Measurements from ENCODE around the gene TXNDC2.
"Not testable (repeated sequence)": the region's sequence is repeated elsewhere in the genome, so short reads cannot be mapped to it uniquely, and the experiment has no call there.

The TXNDC2 gene

GRCh38 chr18:9884532-9885140 is 1.1 kb upstream of the TXNDC2 start:
- no peak for DNase-seq (ENCODE audit: low spot score)

- no peak for DNase-seq (ENCODE audit: low spot score)
Observed at GRCh38 chr18:9886005-9886348, 204 bp downstream of the TXNDC2 start.

DNA sequence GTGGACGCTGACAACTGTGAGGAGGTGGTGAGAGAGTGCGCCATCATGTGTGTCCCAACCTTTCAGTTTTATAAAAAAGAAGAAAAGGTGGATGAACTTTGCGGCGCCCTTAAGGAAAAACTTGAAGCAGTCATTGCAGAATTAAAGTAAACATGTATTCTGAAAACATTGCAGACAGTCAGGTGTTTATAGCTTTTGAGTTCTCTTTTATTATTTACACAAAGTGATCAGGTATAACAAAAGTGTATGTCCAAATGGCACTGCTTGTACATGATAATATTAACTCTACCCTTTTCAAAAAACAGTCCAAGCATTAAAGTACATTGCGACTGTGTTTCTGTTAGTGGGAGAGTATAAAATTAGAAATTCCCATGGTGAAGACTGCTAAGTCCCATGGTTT is 2.2 kb downstream of the TXNDC2 start:
- DNase-seq (ENCODE audit: low spot score) = no peak

DNA sequence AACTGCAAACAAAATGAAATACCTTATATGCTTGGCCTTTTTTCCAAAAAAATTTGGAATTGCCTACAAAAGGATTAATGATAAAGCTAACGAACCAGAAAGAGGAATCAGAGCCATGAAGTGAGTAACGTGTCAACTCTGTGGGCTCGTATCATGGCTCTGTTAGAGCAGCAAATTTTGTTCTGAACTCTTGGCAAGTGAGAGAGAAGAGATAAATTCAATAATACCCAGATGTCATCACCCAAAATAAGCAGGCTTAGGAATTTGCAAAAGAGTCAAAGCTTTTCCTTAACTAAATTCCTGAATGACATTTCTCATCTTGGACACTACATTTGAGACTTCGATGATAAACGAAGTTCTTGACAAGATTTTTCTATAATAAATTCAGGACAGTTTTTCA is 4.4 kb downstream of the TXNDC2 start:
- no peak for DNase-seq (ENCODE audit: low spot score)

- DNase-seq (ENCODE audit: low spot score) = no peak
Observed at GRCh38 chr18:9890957-9891356, 5.2 kb downstream of the TXNDC2 start.

- DNase-seq (ENCODE audit: low spot score) = not testable (repeated sequence)
Observed at GRCh38 chr18:9891515-9891914, 5.7 kb downstream of the TXNDC2 start.

- DNase-seq (ENCODE audit: low spot score) = no peak
Observed at GRCh38 chr18:9894454-9895068, 8.8 kb downstream of the TXNDC2 start.

DNA sequence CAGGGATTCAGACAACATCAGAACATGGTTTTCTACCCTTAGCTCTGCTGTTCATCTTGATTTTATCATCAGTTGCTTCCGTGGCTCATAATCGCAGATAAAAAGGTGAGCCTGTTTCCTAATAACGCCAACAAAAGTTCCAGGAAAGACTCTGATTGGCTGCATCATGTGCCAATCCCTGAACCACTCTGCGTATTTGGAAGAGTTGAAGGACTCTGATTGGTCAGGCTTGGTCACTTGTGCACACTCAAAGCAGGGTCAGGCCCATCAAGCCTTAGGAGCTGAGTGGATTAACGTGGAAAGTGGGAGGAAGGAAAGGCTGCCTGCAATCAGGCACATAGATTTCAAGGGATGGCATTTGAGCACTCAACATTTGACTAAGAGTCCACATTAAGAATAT is 11.4 kb downstream of the TXNDC2 start:
- no peak for DNase-seq (ENCODE audit: low spot score)

DNA sequence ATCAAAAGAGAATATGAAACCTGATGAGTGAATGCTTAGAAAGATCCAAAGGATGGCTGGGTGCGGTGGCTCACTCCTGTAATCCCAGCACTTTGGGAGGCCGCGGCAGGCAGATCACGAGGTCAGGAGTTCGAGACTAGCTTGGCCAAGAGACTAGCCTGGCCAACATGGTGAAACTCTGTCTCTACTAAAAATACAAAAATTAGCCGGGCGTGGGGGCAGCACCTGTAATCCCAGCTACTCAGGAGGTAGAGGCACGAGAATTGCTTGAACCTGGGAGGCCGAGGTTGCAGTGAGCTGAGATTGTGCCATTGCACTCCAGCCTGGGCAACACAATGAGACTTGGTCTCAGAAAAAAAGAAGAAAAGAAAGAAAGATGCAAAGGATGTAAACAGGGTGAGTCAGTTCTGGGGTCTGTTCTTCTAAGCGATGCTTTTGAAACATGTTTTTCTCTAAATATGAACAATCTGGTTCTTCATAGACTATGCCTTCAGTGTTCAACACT is 12.1 kb downstream of the TXNDC2 start:
- not testable (repeated sequence) for DNase-seq (ENCODE audit: low spot score)

DNA sequence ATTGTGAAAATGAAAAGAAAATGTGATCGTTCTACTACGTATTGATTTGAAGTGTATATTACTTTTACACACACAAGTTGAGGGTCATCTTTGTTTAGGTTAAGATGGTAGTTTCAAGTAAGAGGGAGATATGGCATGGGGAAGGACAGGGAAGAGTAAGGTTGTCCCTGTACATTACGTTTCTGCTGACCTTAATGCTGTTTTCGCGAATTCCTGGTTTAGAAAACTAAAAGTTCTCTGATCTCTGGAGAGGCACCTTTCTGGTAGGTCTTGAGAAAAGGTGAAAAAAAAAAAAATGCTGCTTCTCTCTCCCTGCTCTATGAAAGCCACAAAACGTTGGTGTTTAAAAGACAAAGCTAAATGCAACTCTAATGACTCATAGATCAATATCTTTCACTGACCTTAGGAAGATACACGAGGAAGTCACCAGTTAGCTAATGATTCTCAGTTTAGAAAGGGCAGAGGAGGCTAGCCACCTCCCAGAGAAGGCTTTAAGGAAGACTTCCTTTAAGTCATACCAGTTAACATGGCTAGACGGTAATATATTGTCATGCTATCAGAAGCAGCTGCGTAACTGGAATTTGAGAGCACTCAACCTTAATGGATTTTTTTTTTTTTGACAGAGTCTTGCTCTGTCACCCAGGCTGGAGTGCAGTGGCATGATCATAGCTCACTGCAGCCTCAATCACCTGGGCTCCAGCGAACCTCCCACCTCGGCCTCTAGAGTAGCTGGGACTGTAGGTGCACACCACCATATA is 13.2 kb downstream of the TXNDC2 start:
- no peak for DNase-seq (ENCODE audit: low spot score)

DNA sequence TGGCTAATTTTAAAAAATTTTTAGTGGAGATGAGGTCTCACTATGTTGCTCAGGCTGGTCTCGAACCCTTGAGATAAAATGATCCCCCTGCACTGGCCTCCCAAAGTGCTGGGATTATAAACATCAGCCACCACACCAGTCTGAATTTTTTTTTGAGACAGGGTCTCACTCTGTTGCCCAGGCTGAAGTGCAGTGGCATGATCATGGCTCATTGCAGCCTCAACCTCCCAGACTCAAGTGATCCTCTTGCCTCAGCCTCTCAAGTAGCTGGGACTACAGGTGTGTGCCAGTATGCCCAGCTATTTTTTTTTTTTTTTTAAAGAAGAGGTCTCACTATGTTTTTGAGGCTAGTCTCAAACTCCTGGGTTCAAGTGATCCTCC is 13.8 kb downstream of the TXNDC2 start:
- not testable (repeated sequence) for DNase-seq (ENCODE audit: low spot score)

DNA sequence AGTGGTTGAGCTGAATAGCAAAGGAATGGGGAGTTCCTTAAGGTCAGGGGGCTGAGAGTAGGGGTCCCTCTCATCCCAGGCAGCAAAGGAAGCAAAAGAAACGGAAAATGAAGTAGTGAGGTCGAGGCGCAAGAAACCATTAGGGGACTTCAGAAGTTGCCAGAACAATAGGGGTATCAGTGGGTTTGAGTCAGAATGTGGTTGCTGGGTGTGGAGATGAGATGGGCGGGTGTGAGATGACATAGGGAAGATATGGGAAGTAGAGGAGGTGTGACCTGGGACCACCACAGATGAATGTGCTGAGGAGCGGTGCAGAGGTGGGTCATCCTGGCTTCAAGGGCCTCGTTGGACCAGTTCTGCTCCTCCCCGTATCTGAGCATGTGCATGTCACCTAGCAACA is 14.9 kb downstream of the TXNDC2 start:
- no peak for DNase-seq (ENCODE audit: low spot score)

DNA sequence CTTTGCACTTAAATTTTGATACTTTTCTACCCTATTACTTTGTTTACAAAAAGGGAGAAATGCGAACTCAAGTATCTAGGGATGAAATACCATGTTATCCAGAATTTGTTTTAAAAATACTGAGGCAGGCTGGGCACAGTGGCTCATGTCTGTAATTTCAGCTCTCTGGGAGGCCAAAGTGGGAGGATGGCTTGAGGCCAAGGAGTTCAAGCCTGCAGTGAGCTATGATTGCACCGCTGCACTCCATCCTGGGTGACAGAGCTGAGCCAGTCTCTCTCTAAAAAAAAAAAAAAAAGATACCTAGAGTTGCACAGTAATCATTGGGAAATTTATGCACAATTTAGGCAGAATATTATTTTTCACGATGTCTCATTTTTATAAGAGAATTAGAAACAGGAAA is 15.6 kb downstream of the TXNDC2 start:
- DNase-seq (ENCODE audit: low spot score) = no peak

GRCh38 chr18:9902264-9902663 is 16.5 kb downstream of the TXNDC2 start:
- not testable (repeated sequence) for DNase-seq (ENCODE audit: low spot score)

DNA sequence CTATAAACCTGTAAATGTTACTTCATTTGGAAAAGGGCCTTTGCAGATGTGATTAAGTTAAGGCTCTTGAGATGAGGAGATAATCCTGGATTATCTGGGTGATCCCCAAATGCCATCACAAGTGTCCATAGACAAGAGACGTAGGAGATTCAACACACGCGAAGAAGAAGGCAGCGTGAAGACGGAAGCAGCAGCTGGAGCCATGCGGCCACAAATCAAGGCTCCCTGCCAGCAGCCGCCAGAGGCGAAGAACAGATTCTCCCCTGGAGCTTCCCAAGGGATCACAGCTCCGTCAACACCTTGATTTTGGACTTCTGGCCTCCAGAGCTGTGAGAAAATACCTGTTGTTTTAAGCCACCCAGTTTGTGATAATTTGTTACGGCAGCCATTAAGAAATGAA is 17.1 kb downstream of the TXNDC2 start:
- DNase-seq (ENCODE audit: low spot score) = no peak

GRCh38 chr18:9905401-9905922 is 19.7 kb downstream of the TXNDC2 start:
- DNase-seq (ENCODE audit: low spot score) = no peak

DNA sequence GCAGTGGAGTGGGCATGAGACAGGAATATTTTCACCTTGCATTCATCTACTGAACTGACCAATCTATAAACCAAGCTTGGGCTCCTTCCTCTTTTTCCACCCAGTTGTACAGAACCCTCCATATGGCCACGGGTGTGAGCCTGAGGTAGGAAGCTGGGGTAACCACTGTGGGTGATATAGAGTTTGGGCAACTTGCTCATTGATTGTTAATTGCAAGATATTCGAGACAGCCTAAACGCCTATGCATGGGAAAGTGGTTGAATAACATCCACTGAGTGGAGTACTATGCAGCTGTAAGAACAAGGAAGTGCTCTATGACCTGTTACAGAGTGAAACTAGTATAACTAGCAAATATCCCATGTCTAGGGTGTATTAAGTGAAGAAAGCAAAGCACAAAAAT is 20.7 kb downstream of the TXNDC2 start:
- no peak for DNase-seq (ENCODE audit: low spot score)

GRCh38 chr18:9907867-9908266 is 22.1 kb downstream of the TXNDC2 start:
- no peak for DNase-seq (ENCODE audit: low spot score)

GRCh38 chr18:9910071-9910470 is 24.3 kb downstream of the TXNDC2 start:
- DNase-seq (ENCODE audit: low spot score) = no peak

DNA sequence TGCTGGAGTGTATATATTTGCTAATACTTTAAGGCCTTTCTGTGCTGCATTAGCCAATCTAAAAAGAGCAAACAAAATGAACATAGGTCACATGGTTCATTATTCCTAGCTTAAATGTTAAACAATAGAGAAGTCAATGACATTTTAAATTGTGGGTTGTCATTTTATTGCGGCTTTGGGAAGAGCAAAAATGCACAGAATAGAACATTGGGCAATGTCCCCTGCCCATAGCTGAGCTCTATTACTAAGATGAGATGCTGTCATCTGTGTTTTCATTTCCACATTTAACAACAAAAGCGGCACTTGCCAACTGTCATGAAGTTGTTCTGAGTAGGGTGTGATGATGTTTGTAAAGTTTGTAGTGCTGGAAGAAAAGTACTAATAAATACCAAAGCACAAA is 24.9 kb downstream of the TXNDC2 start:
- no peak for DNase-seq (ENCODE audit: low spot score)

GRCh38 chr18:9911226-9911625 is 25.5 kb downstream of the TXNDC2 start:
- no peak for DNase-seq (ENCODE audit: low spot score)

GRCh38 chr18:9912285-9912684 is 26.5 kb downstream of the TXNDC2 start:
- not testable (repeated sequence) for DNase-seq (ENCODE audit: low spot score)

GRCh38 chr18:9913151-9913525 is 27.4 kb downstream of the TXNDC2 start:
- DNase-seq (ENCODE audit: low spot score) = no peak

Data from iPS-NIHi11 (cell line).